ENCODE results near the gene RHBDL1.

Gene RHBDL1

DNA sequence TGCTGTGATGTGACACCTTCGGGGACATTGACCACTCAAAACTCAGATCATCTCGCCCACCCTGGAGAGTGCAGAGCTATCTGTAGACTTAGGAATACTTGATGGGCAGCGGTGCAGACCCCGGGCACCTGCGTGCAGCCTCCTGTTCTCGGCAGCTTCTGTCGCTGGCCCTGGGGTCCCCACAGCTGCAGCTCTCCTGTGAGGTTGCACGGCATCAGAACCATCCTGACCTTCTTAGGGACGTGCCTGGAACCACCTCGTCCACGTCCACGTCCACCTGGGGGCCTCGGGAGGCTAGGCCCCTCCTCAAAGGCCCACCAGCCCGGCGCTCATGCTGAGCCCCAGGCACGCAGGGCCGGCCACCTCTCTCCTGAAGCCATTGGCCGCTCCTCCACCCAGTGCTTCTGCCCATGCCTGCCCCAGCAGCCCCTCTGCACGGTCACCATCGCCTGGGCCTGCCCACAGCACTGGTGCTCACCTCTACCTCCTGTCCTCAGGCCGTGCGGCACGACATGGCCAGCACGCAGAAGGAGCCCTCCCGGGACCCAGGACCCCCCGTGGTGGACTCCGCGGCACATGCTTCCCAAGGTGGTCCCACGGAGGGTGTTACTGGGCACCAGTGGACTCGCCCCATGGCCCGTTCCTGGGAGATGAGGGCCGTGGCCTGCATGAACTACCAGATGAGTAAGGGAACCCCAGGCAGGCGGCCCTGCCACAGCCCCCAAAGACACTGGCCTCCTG, 47.0 kb upstream of the RHBDL1 start:
- no peaks in the 10 kb centered on the region for H3K4me1 ChIP-seq
- H3K27ac ChIP-seq: no peak overlapping the region
- no peaks in the 10 kb centered on the region for H3K9me3 ChIP-seq (ENCODE audit: control insufficient read depth, low read length)
- H3K27me3 ChIP-seq (ENCODE audit: control insufficient read depth, insufficient read depth, low read length): no peaks in the 10 kb centered on the region
- no peak overlapping the region for H3K4me2 ChIP-seq (ENCODE audit: low read length)
- no peak overlapping the region for H3K4me3 ChIP-seq (ENCODE audit: low read depth, low read length)
- TF ChIP-seq, protein P1, sequence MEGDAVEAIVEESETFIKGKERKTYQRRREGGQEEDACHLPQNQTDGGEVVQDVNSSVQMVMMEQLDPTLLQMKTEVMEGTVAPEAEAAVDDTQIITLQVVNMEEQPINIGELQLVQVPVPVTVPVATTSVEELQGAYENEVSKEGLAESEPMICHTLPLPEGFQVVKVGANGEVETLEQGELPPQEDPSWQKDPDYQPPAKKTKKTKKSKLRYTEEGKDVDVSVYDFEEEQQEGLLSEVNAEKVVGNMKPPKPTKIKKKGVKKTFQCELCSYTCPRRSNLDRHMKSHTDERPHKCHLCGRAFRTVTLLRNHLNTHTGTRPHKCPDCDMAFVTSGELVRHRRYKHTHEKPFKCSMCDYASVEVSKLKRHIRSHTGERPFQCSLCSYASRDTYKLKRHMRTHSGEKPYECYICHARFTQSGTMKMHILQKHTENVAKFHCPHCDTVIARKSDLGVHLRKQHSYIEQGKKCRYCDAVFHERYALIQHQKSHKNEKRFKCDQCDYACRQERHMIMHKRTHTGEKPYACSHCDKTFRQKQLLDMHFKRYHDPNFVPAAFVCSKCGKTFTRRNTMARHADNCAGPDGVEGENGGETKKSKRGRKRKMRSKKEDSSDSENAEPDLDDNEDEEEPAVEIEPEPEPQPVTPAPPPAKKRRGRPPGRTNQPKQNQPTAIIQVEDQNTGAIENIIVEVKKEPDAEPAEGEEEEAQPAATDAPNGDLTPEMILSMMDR (IDR thresholded peaks at IDR 0.05): no peak
- no peaks in the 10 kb centered on the region for H3K79me2 ChIP-seq
- H2AFZ ChIP-seq: no peak overlapping the region
- no peaks in the 10 kb centered on the region for H3K36me3 ChIP-seq (ENCODE audit: control insufficient read depth, insufficient read depth, low read length)
- no peak overlapping the region for H3K9ac ChIP-seq

DNA sequence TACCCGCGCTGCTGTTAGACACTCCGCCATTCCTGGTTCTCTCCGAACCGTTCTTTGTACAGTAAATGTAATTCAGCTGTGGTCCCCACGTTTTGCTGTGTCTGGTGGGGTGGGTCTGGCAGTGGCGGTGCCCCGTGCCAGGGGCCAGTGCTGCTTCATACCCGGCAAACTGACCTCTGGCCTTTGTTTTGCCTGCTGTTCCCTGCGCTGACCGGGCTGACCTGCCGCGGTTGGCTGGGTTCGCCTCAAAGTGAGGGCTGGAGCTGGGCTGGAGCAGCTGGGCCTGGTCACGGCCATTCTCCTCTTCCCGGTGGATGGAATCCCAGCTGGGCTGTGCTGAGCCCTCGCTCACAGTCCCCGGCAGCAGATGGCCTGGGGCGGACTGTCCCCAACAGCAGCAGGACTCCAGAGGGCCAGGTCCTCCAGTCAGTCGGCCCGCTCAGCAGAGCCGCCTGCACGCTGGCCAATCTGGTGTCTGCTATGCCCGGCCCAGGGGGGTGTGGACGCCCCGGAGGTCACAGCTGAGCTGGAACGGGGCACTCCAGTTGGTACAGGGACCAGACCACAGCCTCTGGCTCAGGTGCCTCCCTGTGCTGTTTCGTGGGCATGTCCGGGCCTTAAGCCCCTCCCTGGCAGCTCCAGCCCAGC, 46.2 kb upstream of the RHBDL1 start:
- TF ChIP-seq, protein P1 (IDR thresholded peaks at IDR 0.05): no peak
- no peaks in the 10 kb centered on the region for H3K36me3 ChIP-seq (ENCODE audit: control insufficient read depth, insufficient read depth, low read length)
- H3K9me3 ChIP-seq (ENCODE audit: control insufficient read depth, low read length): no peaks in the 10 kb centered on the region
- H3K79me2 ChIP-seq: no peaks in the 10 kb centered on the region
- no peaks in the 10 kb centered on the region for H3K4me1 ChIP-seq
- no peak overlapping the region for H3K27ac ChIP-seq
- no peak overlapping the region for H2AFZ ChIP-seq
- H3K4me2 ChIP-seq (ENCODE audit: low read length): no peak overlapping the region
- no peak overlapping the region for H3K4me3 ChIP-seq (ENCODE audit: low read depth, low read length)
- H3K9ac ChIP-seq: no peak overlapping the region
- no peaks in the 10 kb centered on the region for H3K27me3 ChIP-seq (ENCODE audit: control insufficient read depth, insufficient read depth, low read length)

DNA sequence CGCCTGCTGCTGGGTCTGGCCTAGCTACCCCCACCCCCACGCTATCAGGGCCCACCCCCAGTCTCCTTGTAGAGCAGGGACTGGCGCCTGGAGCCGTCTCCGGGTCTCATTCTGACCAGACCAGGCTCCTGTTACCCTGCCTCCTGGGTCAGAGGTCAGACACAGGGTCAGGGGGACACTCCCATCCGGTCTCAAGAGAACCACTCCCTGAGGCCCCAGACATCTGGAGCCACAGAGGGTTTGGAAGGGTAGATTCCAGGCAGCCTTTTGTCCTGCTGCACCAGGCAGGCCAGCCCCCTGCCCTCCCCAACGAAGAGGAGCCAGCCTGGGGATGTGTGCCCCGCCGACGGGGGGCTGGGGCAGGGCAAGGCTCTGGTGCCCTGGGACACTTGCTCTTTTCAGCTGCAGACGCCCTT, 45.6 kb upstream of the RHBDL1 start:
- Histone ChIP-seq H3K79me2 (no peaks in the 10 kb centered on the region), H3K27ac (no peak overlapping the region), H3K9ac (no peak overlapping the region), H3K27me3 (ENCODE audit: control insufficient read depth, insufficient read depth, low read length) (no peaks in the 10 kb centered on the region), H2AFZ (no peak overlapping the region), H3K4me2 (ENCODE audit: low read length) (no peak overlapping the region), H3K9me3 (ENCODE audit: control insufficient read depth, low read length) (no peaks in the 10 kb centered on the region), H3K36me3 (ENCODE audit: control insufficient read depth, insufficient read depth, low read length) (no peaks in the 10 kb centered on the region), H3K4me1 (no peaks in the 10 kb centered on the region), H3K4me3 (ENCODE audit: low read depth, low read length) (no peak overlapping the region)
- TF ChIP-seq, protein P1 (IDR thresholded peaks at IDR 0.05): no peak

DNA sequence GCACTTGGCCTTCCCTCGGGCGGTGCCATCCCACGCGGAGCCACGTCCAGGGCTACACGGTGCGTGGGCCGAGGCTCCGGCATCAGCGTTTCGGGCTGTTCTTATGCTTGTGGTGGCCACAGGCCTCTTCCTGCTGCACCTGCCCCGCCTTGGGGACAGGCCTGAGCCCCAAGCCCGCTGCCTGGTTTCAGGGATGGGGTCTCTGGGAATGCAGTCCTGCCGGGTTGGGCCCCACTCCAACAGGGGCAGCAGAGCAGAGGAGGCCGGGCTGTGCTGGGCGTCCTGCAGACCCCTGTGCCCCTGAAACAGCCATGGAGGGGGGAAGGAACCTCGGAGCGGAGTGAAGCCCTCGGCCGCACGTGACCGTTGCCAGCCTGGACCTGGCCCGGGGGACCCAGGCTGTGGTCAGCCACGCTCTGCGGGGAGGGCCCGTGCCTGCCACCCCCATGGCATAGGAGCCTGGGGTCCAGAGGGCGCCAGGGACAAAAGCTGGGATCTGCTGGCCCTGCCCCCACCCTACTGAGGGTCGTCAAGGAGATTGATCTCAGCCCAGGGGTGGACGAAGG, 45.1 kb upstream of the RHBDL1 start:
- Histone ChIP-seq H3K4me2 (ENCODE audit: low read length) (no peak overlapping the region), H3K4me3 (ENCODE audit: low read depth, low read length) (no peak overlapping the region), H3K9ac (no peak overlapping the region), H3K79me2 (no peaks in the 10 kb centered on the region), H3K27me3 (ENCODE audit: control insufficient read depth, insufficient read depth, low read length) (no peaks in the 10 kb centered on the region), H3K36me3 (ENCODE audit: control insufficient read depth, insufficient read depth, low read length) (no peaks in the 10 kb centered on the region), H3K4me1 (no peaks in the 10 kb centered on the region), H3K9me3 (ENCODE audit: control insufficient read depth, low read length) (no peaks in the 10 kb centered on the region), H3K27ac (no peak overlapping the region), H2AFZ (no peak overlapping the region)
- TF ChIP-seq, protein P1 (IDR thresholded peaks at IDR 0.05): no peak
